K562 (cell line): ENCODE measurements around the gene ACSL5. TPM values are rescaled to one million over a fixed set of nuclear protein-coding genes. Genes with fewer than 3 reads are reported as not detected.
"Not testable (repeated sequence)": the region's sequence is repeated elsewhere in the genome, so short reads cannot be mapped to it uniquely, and the experiment has no call there.

Experiments used
- ATAC-seq: fragments of 200-7000 bp; cut with Tn5 transposase; 3 replicates; pipeline ENCODE4 v1.9.1; 2020; ENCODE audit warnings: moderate library complexity
- BruUV-seq: library from RNA; stranded (reverse); fragments of 400-500 nt; replicated peaks from 2 replicates; lab custom pipeline; 2021; lab: Mats Ljungman, UMichigan
- CTCF ChIA-PET: fragments of 300-600 bp; formaldehyde crosslinking; extraction: SDS; loops from one replicate; lab custom pipeline; 2021; ENCODE audit warnings: low intra/inter-chr PET ratio; lab: Yijun Ruan, JAX
- POLR2A ChIA-PET: fragments of 300-600, 350-650 bp; sonication (Branson Sonifier 250); formaldehyde crosslinking; extraction: SDS; loops from one replicate; lab custom pipeline; 2021; ENCODE audit warnings: antibody characterized with exemption, inconsistent platforms; lab: Yijun Ruan, JAX
- DNase-seq, 4 experiments: peaks; one replicate each; pipeline versions ENCODE4 v3.0.0 to v3.0.0-alpha.2; 2011 to 2018; ENCODE audit warnings: low spot score in 3 of 4, mixed read lengths in 3 of 4; ENCODE audit errors: extremely low read depth in 1 of 4
- FAIRE-seq: peaks from 2 replicates; lab custom pipeline; 2011; peaks lifted over from hg19 to GRCh38; lab: Jason Lieb, UNC
- H2AFZ ChIP-seq: 2 replicates; pipeline ENCODE4 v1.6.0; 2011; ENCODE audit warnings: low read depth, low read length, control low read depth, inconsistent platforms
- H3K27ac ChIP-seq: fragments of 200-600 bp; 3 replicates; pipeline ENCODE4 v1.8.0; 2011; ENCODE audit warnings: low read depth, mild to moderate bottlenecking, control low read depth, inconsistent platforms, low read length, moderate library complexity, mixed read lengths; ENCODE audit errors: extremely low read depth
- H3K27me3 ChIP-seq, 2 experiments: fragments of 300-600 bp in 1 of 2; 2 replicates in 1 of 2; 3 replicates in 1 of 2; pipeline versions ENCODE4 v1.6.0 to v1.8.0; 2011; ENCODE audit warnings: inconsistent platforms in 2 of 2, low read length in 2 of 2, mild to moderate bottlenecking in 1 of 2, mixed read lengths in 1 of 2, moderate library complexity in 1 of 2; ENCODE audit not compliant: control insufficient read depth in 2 of 2, insufficient read depth in 2 of 2
- H3K36me3 ChIP-seq: fragments of 300-600 bp; 3 replicates; pipeline ENCODE4 v1.8.0; 2011; ENCODE audit warnings: mild to moderate bottlenecking, low read length, inconsistent platforms; ENCODE audit not compliant: control insufficient read depth, insufficient read depth
- H3K4me1 ChIP-seq, 2 experiments: fragments of 200-600 bp in 1 of 2; replicated peaks in 1 of 2; 2 replicates in 1 of 2; 3 replicates in 1 of 2; pipeline versions ENCODE4 v1.5.1 to v1.8.0; 2011; ENCODE audit warnings: inconsistent platforms in 2 of 2, low read length in 2 of 2, mild to moderate bottlenecking in 1 of 2, mixed read lengths in 1 of 2, moderate library complexity in 1 of 2; ENCODE audit not compliant: control insufficient read depth in 2 of 2, insufficient read depth in 2 of 2
- H3K4me2 ChIP-seq: 2 replicates; pipeline ENCODE4 v1.6.1; 2011; ENCODE audit warnings: low read length, control low read depth, inconsistent platforms, mixed read lengths; ENCODE audit not compliant: insufficient read depth
- H3K4me3 ChIP-seq: fragments of 200-600 bp; sonication (generic), shearing (Covaris generic); 2 replicates; pipeline ENCODE4 v1.5.1; 2016; ENCODE audit warnings: control low read depth, inconsistent platforms
- H3K79me2 ChIP-seq: fragments of 200-600 bp; 3 replicates; pipeline ENCODE4 v1.8.0; 2011; ENCODE audit warnings: low read length, inconsistent platforms; ENCODE audit not compliant: control insufficient read depth, insufficient read depth
- H3K9ac ChIP-seq, 2 experiments: 2 replicates each; pipeline versions ENCODE4 v1.6.0 to v1.6.1; 2011; ENCODE audit warnings: low read depth in 2 of 2, low read length in 2 of 2, control low read depth in 1 of 2, inconsistent platforms in 1 of 2, mild to moderate bottlenecking in 1 of 2, mixed read lengths in 1 of 2; ENCODE audit not compliant: insufficient read depth in 1 of 2
- H3K9me1 ChIP-seq: one replicate; pipeline ENCODE4 v1.6.0; 2011; ENCODE audit warnings: inconsistent platforms, mild to moderate bottlenecking, low read length, moderate library complexity; ENCODE audit not compliant: control insufficient read depth, insufficient read depth
- H3K9me3 ChIP-seq: replicated peaks from 2 replicates; pipeline ENCODE4 v1.5.1; 2011; ENCODE audit warnings: low read depth, low read length, inconsistent platforms; ENCODE audit not compliant: control insufficient read depth, insufficient read depth
- H4K20me1 ChIP-seq: replicated peaks from 2 replicates; pipeline ENCODE4 v1.6.1; 2011; ENCODE audit warnings: low read length, inconsistent platforms, mixed read lengths; ENCODE audit not compliant: control insufficient read depth, insufficient read depth
- KDM2B ChIP-seq: fragments of 250-450 bp; sonication (Bioruptor Pico); IDR thresholded peaks from 2 replicates; pipeline ENCODE4 v1.8.0; 2021; ENCODE audit warnings: mild to moderate bottlenecking, moderate library complexity
- MAFG ChIP-seq: fragments of 450-650 bp; conservative IDR thresholded peaks from 2 replicates; pipeline ENCODE4 v1.6.1; 2016; ENCODE audit warnings: missing genetic modification characterization, missing compliant biosample characterization
- NFYB ChIP-seq: IDR thresholded peaks from 2 replicates; pipeline ENCODE4 v1.6.1; 2011; ENCODE audit warnings: mild to moderate bottlenecking, moderate library complexity; ENCODE audit not compliant: insufficient read length; ENCODE audit errors: extremely low read depth
- SMAD1 ChIP-seq: fragments of 150-350 bp; IDR thresholded peaks from 2 replicates; pipeline ENCODE4 v1.6.1; 2014; ENCODE audit warnings: low read length, low read depth; ENCODE audit not compliant: partially characterized antibody
- YBX1 ChIP-seq: fragments of 450-650 bp; IDR thresholded peaks from 2 replicates; pipeline ENCODE4 v1.7.1; 2016; ENCODE audit warnings: mild to moderate bottlenecking
- ZNF263 ChIP-seq: sonication (generic); formaldehyde crosslinking; IDR thresholded peaks from 2 replicates; pipeline ENCODE4 v1.8.0; 2022; ENCODE audit warnings: mild to moderate bottlenecking, missing genetic modification reagents, borderline replicate concordance
- ZNF644 ChIP-seq: fragments of 200-800 bp; sonication (Bioruptor generic); IDR thresholded peaks from 2 replicates; pipeline ENCODE4 v1.6.1; 2016; ENCODE audit warnings: low read depth, missing genetic modification characterization, missing compliant biosample characterization
- ZNF76 ChIP-seq: fragments of 250-450 bp; sonication (Bioruptor Pico); IDR thresholded peaks from 2 replicates; pipeline ENCODE4 v1.4.0; 2020; ENCODE audit warnings: mild to moderate bottlenecking, moderate library complexity, borderline replicate concordance
- WGBS: fragments of 100-300 bp; shearing (Covaris generic); methylation state at CpG from one replicate; pipeline ENCODE4 v1.1.6; 2016; ENCODE audit warnings: low coverage, mixed read lengths; ENCODE audit not compliant: insufficient coverage; ENCODE audit errors: missing lambda C conversion rate; 5-methylcytosine and 5-hydroxymethylcytosine counted together
- in situ Hi-C: fragments of 300-500 bp; cut with MboI; formaldehyde crosslinking; loops from 4 replicates; pipeline ENCODE4 v1.15.0; 2018; ENCODE audit warnings: inconsistent platforms, mixed read lengths
- intact Hi-C: fragments of 100-400 bp; cut with micrococcal nuclease; formaldehyde crosslinking; loops from 2 replicates; pipeline ENCODE4 v1.14.2; 2022
- polyA plus RNA-seq, 8 experiments: library from polyadenylated mRNA; depleted of rRNA in 4 of 8; stranded (reverse) in 5 of 8; unstranded in 3 of 8; fragments of >200 nt; fragmentation: Nextera tagmentation in 2 of 8; fragmentation: Illumina TruSeq in 1 of 8; extraction: Ambion mirVana in 2 of 8; extraction: Trizol in 1 of 8; gene quantifications; 2 replicates each; pipeline versions ENCODE4 v1.2.1 to v1.2.3, GENCODE V29; 2011 to 2014; ENCODE audit warnings: inconsistent platforms in 1 of 8, missing spikeins in 1 of 8
- total RNA-seq, 7 experiments: library from RNA; depleted of rRNA in 6 of 7; stranded (reverse); fragments of >200 nt in 6 of 7; fragmentation: Illumina TruSeq in 2 of 7; extraction: Trizol in 2 of 7; gene quantifications; 2 replicates each; pipeline versions ENCODE4 v1.2.1 to v1.2.3, GENCODE V29; 2011 to 2021; ENCODE audit warnings: low replicate concordance in 1 of 7
- TF ChIP-seq, protein P1 (sequence below): fragments of 450-650 bp; formaldehyde crosslinking; IDR thresholded peaks from 2 replicates; pipeline ENCODE4 v1.4.0; 2022; ENCODE audit warnings: missing genetic modification characterization
- TF ChIP-seq, protein P2 (sequence below): fragments of 250-450 bp; sonication (Bioruptor Pico); IDR thresholded peaks from 2 replicates; pipeline ENCODE4 v1.5.0; 2022; ENCODE audit warnings: mild to moderate bottlenecking

ACSL5 gene
- total and polyA plus RNA-seq, 9 of the 15 experiments (the other 6 are each of a cell fraction or from before 2014, with no cell fraction given): 0.19 to 1.4 (median 0.55) TPM

- H3K4me2 ChIP-seq, H3K27ac ChIP-seq, H3K79me2 ChIP-seq, BruUV-seq, H2AFZ ChIP-seq, H3K9me1 ChIP-seq, in situ Hi-C loops, H4K20me1 ChIP-seq, CTCF ChIA-PET, H3K9me3 ChIP-seq, H3K4me1 ChIP-seq, H3K9ac ChIP-seq, FAIRE-seq, H3K27me3 ChIP-seq, H3K4me3 ChIP-seq, ATAC-seq, H3K36me3 ChIP-seq, POLR2A ChIA-PET, DNase-seq, intact Hi-C loops: not testable (repeated sequence)
- TF ChIP-seq NFYB: peak; percentile 52
- WGBS: 47% methylated on average over 10 of the region's 11 CpGs
Observed at GRCh38 chr10:112372182-112372810, 1.6 kb upstream of the ACSL5 start.

GRCh38 chr10:112374724-112375541 lies 1.0 kb downstream of the ACSL5 start:
- in situ Hi-C loops: loop anchor here (5.0 kb wide), 1 partner anchor 43 kb away; no protein-coding TSS in a partner anchor
- Histone ChIP-seq H4K20me1 (no peaks in the 10 kb centered on the region), H3K27ac (no peak overlapping the region), H3K4me1 (peaks cover 4 to 5% of the 10 kb centered on the region in 2 experiments; a peak in 3 of 5 replicates), H3K4me2 (no peak overlapping the region), H3K9me3 (no peaks in the 10 kb centered on the region), H3K36me3 (no peaks in the 10 kb centered on the region), H3K9me1 (no peaks in the 10 kb centered on the region), H3K4me3 (no peak overlapping the region), H3K79me2 (no peaks in the 10 kb centered on the region), H3K9ac (no peak overlapping the region), H3K27me3 (no peaks in the 10 kb centered on the region), H2AFZ (peak overlapping the region; percentile 93)
- intact Hi-C loops: no loop called here
- WGBS: 55% methylated on average over 6 of the region's 8 CpGs
- FAIRE-seq: no peak
- ATAC-seq: no peak
- no peak for DNase-seq
- BruUV-seq: no TSS peak
- ChIA-PET CTCF (no interaction called here), POLR2A (interaction anchor here (0.6 to 0.8 kb wide), 2 partner anchors 8 to 174 kb away, joined by 3 to 4 read pairs; no protein-coding TSS in a partner anchor)
- no peak for TF ChIP-seq MAFG (tag)
- no peak for TF ChIP-seq ZNF76 (CRISPR knock-in tag)
- TF ChIP-seq, protein P1, sequence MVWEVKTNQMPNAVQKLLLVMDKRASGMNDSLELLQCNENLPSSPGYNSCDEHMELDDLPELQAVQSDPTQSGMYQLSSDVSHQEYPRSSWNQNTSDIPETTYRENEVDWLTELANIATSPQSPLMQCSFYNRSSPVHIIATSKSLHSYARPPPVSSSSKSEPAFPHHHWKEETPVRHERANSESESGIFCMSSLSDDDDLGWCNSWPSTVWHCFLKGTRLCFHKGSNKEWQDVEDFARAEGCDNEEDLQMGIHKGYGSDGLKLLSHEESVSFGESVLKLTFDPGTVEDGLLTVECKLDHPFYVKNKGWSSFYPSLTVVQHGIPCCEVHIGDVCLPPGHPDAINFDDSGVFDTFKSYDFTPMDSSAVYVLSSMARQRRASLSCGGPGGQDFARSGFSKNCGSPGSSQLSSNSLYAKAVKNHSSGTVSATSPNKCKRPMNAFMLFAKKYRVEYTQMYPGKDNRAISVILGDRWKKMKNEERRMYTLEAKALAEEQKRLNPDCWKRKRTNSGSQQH: no peak
- TF ChIP-seq, protein P2, sequence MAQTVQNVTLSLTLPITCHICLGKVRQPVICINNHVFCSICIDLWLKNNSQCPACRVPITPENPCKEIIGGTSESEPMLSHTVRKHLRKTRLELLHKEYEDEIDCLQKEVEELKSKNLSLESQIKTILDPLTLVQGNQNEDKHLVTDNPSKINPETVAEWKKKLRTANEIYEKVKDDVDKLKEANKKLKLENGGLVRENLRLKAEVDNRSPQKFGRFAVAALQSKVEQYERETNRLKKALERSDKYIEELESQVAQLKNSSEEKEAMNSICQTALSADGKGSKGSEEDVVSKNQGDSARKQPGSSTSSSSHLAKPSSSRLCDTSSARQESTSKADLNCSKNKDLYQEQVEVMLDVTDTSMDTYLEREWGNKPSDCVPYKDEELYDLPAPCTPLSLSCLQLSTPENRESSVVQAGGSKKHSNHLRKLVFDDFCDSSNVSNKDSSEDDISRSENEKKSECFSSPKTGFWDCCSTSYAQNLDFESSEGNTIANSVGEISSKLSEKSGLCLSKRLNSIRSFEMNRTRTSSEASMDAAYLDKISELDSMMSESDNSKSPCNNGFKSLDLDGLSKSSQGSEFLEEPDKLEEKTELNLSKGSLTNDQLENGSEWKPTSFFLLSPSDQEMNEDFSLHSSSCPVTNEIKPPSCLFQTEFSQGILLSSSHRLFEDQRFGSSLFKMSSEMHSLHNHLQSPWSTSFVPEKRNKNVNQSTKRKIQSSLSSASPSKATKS: no peak
- TF ChIP-seq ZNF644: no peak
- TF ChIP-seq SMAD1: no peak
- no peak for TF ChIP-seq ZNF263 (CRISPR knock-in tag)
- TF ChIP-seq KDM2B (CRISPR knock-in tag): no peak
- no peak for TF ChIP-seq YBX1
